CD8-positive, alpha-beta memory T cell (primary cell): ENCODE data around the gene KRT81. TPM values are rescaled to one million over a fixed set of nuclear protein-coding genes. Genes with fewer than 3 reads are reported as not detected.
"Not testable (repeated sequence)": the region's sequence is repeated elsewhere in the genome, so short reads cannot be mapped to it uniquely, and the experiment has no call there.

ENCODE experiments used
- CTCF ChIA-PET: fragments of 350-600 bp; sonication (Branson Sonifier 250); formaldehyde crosslinking; loops from one replicate; lab custom pipeline; 2021; ENCODE audit warnings: antibody characterized with exemption; lab: Charles Lee
- POLR2A ChIA-PET: fragments of 350-600 bp; sonication (Branson Sonifier 250); formaldehyde crosslinking; loops from one replicate; lab custom pipeline; 2021; ENCODE audit warnings: antibody characterized with exemption; lab: Charles Lee
- DNase-seq, 5 donors: peaks; one replicate each; pipeline versions ENCODE4 v3.0.0 to v3.0.0-alpha.2; 2020 to 2022; ENCODE audit warnings: mixed read lengths in 1 of 5
- H3K27ac ChIP-seq: one replicate; pipeline ENCODE4 v1.7.0; 2013; ENCODE audit warnings: low read depth, mild to moderate bottlenecking, low read length, moderate library complexity
- H3K27me3 ChIP-seq: 2 replicates; pipeline ENCODE4 v1.7.0; 2013; ENCODE audit warnings: low read length, mild to moderate bottlenecking; ENCODE audit not compliant: insufficient read depth, poor library complexity, severe bottlenecking
- H3K36me3 ChIP-seq: 2 replicates; pipeline ENCODE4 v1.7.0; 2013; ENCODE audit warnings: mild to moderate bottlenecking, low read length, moderate library complexity; ENCODE audit not compliant: insufficient read depth
- H3K4me1 ChIP-seq: 2 replicates; pipeline ENCODE4 v1.7.0; 2013; ENCODE audit warnings: mild to moderate bottlenecking, low read length, moderate library complexity; ENCODE audit not compliant: insufficient read depth
- H3K4me3 ChIP-seq: 2 replicates; pipeline ENCODE4 v1.7.0; 2013; ENCODE audit warnings: mild to moderate bottlenecking, low read length
- H3K9me3 ChIP-seq: 2 replicates; pipeline ENCODE4 v1.7.0; 2013; ENCODE audit warnings: mild to moderate bottlenecking, low read length
- H3K27ac Mint-ChIP-seq, 8 donors: one replicate each; pipeline ENCODE4 v1.8.0; 2020 to 2021; ENCODE audit warnings: mixed read lengths in 8 of 8, mild to moderate bottlenecking in 6 of 8, inconsistent platforms in 3 of 8, moderate library complexity in 3 of 8
- H3K27me3 Mint-ChIP-seq, 2 donors: one replicate each; pipeline ENCODE4 v1.8.0; 2020 to 2021; ENCODE audit warnings: mixed read lengths in 2 of 2, mild to moderate bottlenecking in 1 of 2, moderate library complexity in 1 of 2
- H3K36me3 Mint-ChIP-seq, 3 donors: one replicate each; pipeline ENCODE4 v1.8.0; 2020 to 2021; ENCODE audit warnings: mixed read lengths in 3 of 3, inconsistent platforms in 1 of 3, mild to moderate bottlenecking in 1 of 3
- H3K4me1 Mint-ChIP-seq, 3 donors: one replicate each; pipeline ENCODE4 v1.8.0; 2020 to 2021; ENCODE audit warnings: mixed read lengths in 3 of 3, inconsistent platforms in 1 of 3, mild to moderate bottlenecking in 1 of 3
- H3K4me3 Mint-ChIP-seq, 7 donors: one replicate each; pipeline ENCODE4 v1.8.0; 2020 to 2021; ENCODE audit warnings: mixed read lengths in 7 of 7, mild to moderate bottlenecking in 6 of 7, moderate library complexity in 4 of 7, inconsistent platforms in 2 of 7
- H3K9me3 Mint-ChIP-seq, 5 donors: one replicate each; pipeline ENCODE4 v1.8.0; 2020 to 2022; ENCODE audit warnings: mixed read lengths in 5 of 5, mild to moderate bottlenecking in 3 of 5, moderate library complexity in 2 of 5, inconsistent platforms in 1 of 5
- polyA plus RNA-seq: library from polyadenylated mRNA; unstranded; fragments of 300-500 nt; fragmentation: Illumina TruSeq; gene quantifications from one replicate; pipeline ENCODE4 v1.2.3, GENCODE V29; 2021
- total RNA-seq, 2 experiments: library from RNA; stranded (reverse); gene quantifications; one replicate each; pipeline ENCODE4 v1.2.3, GENCODE V29; 2021

KRT81 gene
- total and polyA plus RNA-seq, 3 experiments from 2014 or later = not detected

DNA sequence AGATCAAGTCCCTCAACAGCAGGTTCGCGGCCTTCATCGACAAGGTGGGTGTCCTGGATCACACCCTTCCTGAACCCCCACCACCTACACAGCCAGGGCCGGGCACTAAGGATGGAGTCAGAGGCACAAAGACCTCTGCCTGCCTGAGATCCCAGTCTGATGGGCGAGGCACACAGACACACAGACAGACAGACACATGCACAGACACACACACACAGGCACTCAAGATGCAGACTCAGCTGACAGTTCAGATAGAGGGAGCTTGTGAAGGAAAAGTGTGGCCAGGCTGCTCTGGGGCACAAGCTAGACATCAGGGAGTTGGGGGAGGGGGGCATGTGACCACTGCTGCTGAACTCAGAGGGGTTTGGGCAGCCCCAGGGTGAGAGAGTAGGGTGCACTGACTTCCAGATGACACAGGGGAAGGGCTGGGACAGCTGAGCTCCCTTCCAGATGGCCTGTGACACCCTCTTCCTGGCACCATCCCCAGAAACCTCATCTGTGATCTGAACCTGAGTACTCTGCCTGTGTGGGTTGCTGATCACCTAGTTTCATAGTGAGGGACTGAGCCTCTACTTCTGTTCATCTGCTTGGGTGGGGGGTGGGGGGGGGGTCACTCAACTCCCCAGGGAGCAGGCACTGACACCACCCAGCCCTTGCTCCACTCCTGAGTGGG lies 11.0 kb upstream of the KRT81 start:
- H3K9me3 Mint-ChIP-seq, H3K4me1 ChIP-seq, H3K36me3 Mint-ChIP-seq, H3K27ac ChIP-seq, H3K9me3 ChIP-seq, POLR2A ChIA-PET, H3K4me3 ChIP-seq, H3K27ac Mint-ChIP-seq, CTCF ChIA-PET, H3K36me3 ChIP-seq, DNase-seq, H3K4me3 Mint-ChIP-seq, H3K27me3 ChIP-seq: not testable (repeated sequence)
- Mint-ChIP-seq H3K27me3 (peaks cover 12 to 27% of the 10 kb centered on the region in 2 donors), H3K4me1 (peaks cover 13 to 17% (median 13%) of the 10 kb centered on the region in 3 donors)

DNA sequence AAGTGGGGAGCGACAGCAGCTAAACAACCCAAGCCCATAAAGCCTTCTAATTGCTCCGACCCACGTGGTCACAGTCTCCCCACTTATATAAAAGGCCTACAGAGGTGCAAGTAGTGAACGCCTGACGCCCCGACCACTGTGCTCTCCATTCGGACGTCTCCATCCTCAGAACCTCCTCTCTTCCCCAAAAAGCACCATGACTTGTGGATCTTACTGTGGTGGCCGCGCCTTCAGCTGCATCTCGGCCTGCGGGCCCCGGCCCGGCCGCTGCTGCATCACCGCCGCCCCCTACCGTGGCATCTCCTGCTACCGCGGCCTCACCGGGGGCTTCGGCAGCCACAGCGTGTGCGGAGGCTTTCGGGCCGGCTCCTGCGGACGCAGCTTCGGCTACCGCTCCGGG lies 10.4 kb upstream of the KRT81 start:
- H3K9me3 ChIP-seq, H3K9me3 Mint-ChIP-seq, H3K36me3 ChIP-seq, H3K4me3 Mint-ChIP-seq, H3K4me3 ChIP-seq, DNase-seq, POLR2A ChIA-PET, H3K27me3 ChIP-seq, H3K27ac Mint-ChIP-seq, CTCF ChIA-PET, H3K4me1 ChIP-seq, H3K36me3 Mint-ChIP-seq, H3K27ac ChIP-seq: not testable (repeated sequence)
- Mint-ChIP-seq H3K4me1 (peaks cover 13 to 16% (median 13%) of the 10 kb centered on the region in 3 donors), H3K27me3 (peaks cover 11 to 26% of the 10 kb centered on the region in 2 donors)

DNA sequence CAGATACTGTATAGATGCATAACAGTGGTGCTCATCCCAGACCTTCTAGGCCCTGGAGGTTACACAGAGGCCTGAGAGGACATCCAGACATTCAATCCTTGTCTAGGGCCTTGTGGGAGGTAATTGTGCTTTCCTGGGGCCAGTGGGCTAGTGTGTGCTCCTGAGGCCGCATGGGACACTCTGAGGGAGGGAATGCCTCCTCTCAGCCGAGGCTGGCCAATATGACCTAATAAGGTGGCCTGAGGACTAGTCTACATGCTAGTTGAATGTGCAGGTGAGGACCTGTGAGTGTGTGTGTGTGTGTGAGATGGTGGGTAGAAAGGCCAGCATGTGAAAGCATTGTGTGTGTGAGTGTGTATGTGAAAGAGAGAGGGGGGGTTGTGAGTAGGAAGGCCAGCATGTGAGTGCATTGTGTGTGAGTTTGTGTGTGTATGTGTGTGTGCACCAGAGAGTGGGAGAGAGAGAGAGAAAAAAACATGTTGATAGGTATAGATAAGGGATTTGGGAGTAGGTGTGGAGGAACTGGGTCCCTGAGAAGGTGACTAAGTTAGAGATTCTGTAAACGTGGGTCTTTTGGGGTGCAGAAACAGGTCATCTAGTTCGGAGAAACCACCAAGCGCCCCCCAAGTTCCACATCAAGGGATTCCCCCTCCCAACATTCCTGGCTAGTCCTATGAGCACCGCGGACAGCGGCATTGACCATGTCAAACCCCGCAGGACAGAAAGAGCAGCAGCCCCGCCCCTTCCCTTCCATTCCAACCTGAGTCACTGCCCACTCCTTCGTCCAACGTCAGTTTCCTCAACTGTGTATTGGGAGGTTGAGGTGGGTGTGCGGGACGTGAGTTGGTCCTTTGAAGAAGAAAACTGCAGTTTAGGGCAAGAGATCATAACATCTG lies 9.7 kb upstream of the KRT81 start:
- Histone ChIP-seq H3K4me3 (no peak overlapping the region), H3K27me3 (no peaks in the 10 kb centered on the region), H3K36me3 (no peaks in the 10 kb centered on the region), H3K27ac (no peak overlapping the region), H3K4me1 (no peaks in the 10 kb centered on the region), H3K9me3 (no peaks in the 10 kb centered on the region)
- no peak for DNase-seq
- H3K4me1 Mint-ChIP-seq = peaks cover 11 to 13% (median 13%) of the 10 kb centered on the region in 3 donors
- peak overlapping the region in 1 of 7 donors; percentile 11 for H3K4me3 Mint-ChIP-seq
- POLR2A ChIA-PET = no interaction called here
- no peaks in the 10 kb centered on the region for H3K36me3 Mint-ChIP-seq
- H3K9me3 Mint-ChIP-seq = no peaks in the 10 kb centered on the region
- H3K27ac Mint-ChIP-seq = peak overlapping the region in 1 of 8 donors; percentile 37
- peaks cover 7 to 23% of the 10 kb centered on the region in 2 donors for H3K27me3 Mint-ChIP-seq
- CTCF ChIA-PET = no interaction called here

DNA sequence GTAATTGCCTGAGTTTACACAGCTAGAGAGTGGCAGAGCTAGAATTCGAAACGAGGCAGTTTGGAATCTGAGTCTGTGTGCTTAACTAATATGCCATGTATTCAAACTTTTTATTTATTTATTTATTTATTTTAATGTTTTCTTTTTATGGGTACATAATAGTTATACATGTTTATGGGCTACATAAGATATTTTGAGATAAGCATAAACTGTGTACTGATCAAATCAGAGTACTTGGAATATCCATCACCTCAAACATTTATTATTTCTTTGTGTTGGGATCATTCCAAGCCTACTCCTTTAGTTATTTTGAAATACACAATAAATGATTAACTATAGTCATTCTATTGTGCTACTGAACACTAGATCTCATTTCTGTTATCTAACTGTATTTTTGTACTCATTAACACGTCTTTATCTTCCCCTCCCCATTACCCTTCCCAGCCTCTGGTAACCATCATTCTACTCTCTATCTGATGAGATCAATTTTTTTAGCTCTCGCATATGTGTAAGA lies 7.4 kb upstream of the KRT81 start:
- no peak for DNase-seq
- H3K27ac Mint-ChIP-seq = no peak overlapping the region
- ChIA-PET POLR2A (no interaction called here), CTCF (no interaction called here)
- H3K27me3 ChIP-seq = no peaks in the 10 kb centered on the region
- no peaks in the 10 kb centered on the region for H3K9me3 ChIP-seq
- H3K4me1 ChIP-seq = no peaks in the 10 kb centered on the region
- H3K9me3 Mint-ChIP-seq = no peaks in the 10 kb centered on the region
- no peak overlapping the region for H3K27ac ChIP-seq
- H3K4me1 Mint-ChIP-seq = no peaks in the 10 kb centered on the region
- no peak overlapping the region for H3K4me3 ChIP-seq
- H3K36me3 Mint-ChIP-seq = no peaks in the 10 kb centered on the region
- no peak overlapping the region for H3K4me3 Mint-ChIP-seq
- H3K27me3 Mint-ChIP-seq = peaks cover 7 to 22% of the 10 kb centered on the region in 2 donors
- no peaks in the 10 kb centered on the region for H3K36me3 ChIP-seq

- H3K27me3 ChIP-seq = no peaks in the 10 kb centered on the region
- H3K27ac Mint-ChIP-seq = no peak overlapping the region
- no peaks in the 10 kb centered on the region for H3K9me3 Mint-ChIP-seq
- no peaks in the 10 kb centered on the region for H3K4me1 Mint-ChIP-seq
- no peaks in the 10 kb centered on the region for H3K36me3 ChIP-seq
- H3K4me1 ChIP-seq = no peaks in the 10 kb centered on the region
- H3K9me3 ChIP-seq = no peaks in the 10 kb centered on the region
- peaks cover 12 to 36% of the 10 kb centered on the region in 2 donors for H3K27me3 Mint-ChIP-seq
- DNase-seq = no peak
- no peak overlapping the region for H3K4me3 ChIP-seq
- H3K36me3 Mint-ChIP-seq = peaks cover 0 to 1% (median 0%) of the 10 kb centered on the region in 3 donors
- ChIA-PET POLR2A (no interaction called here), CTCF (no interaction called here)
- no peak overlapping the region for H3K4me3 Mint-ChIP-seq
- no peak overlapping the region for H3K27ac ChIP-seq
Observed at GRCh38 chr12:52296572-52297215, 5.4 kb upstream of the KRT81 start.

GRCh38 chr12:52295663-52296062 lies 4.3 kb upstream of the KRT81 start:
- H3K27me3 ChIP-seq = no peaks in the 10 kb centered on the region
- no peaks in the 10 kb centered on the region for H3K9me3 ChIP-seq
- H3K27ac ChIP-seq = no peak overlapping the region
- POLR2A ChIA-PET = no interaction called here
- CTCF ChIA-PET = no interaction called here
- no peaks in the 10 kb centered on the region for H3K36me3 ChIP-seq
- no peaks in the 10 kb centered on the region for H3K9me3 Mint-ChIP-seq
- H3K36me3 Mint-ChIP-seq = peaks cover 0 to 1% (median 0%) of the 10 kb centered on the region in 3 donors
- no peak overlapping the region for H3K27ac Mint-ChIP-seq
- H3K4me1 ChIP-seq = no peaks in the 10 kb centered on the region
- H3K4me1 Mint-ChIP-seq = no peaks in the 10 kb centered on the region
- no peak overlapping the region for H3K4me3 Mint-ChIP-seq
- peaks cover 12 to 40% of the 10 kb centered on the region in 2 donors for H3K27me3 Mint-ChIP-seq
- DNase-seq = no peak
- H3K4me3 ChIP-seq = no peak overlapping the region

DNA sequence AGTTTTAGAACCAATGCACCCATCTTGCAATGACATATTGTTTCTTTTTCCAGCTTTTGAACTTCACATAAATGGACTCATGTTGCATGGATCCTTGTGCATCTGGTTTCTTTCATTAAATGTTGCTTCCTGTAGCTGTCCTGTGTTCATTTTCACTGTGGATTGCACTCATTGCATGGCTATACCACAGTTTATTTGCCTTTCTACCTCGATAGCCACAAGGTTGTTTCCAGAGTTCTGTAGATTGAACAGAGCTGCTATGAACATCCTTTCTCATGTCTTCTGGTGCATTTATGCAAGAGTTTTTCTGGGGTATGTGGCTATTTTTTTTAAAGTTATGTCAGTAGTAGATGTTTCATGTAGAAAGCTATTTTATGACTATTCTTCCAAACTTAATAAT lies 3.5 kb upstream of the KRT81 start:
- ChIA-PET POLR2A (no interaction called here), CTCF (interaction anchor here (1.6 kb wide), 1 partner anchor 16 kb away, joined by 5 read pairs; no protein-coding TSS in a partner anchor)
- Histone ChIP-seq H3K4me1 (no peaks in the 10 kb centered on the region), H3K27ac (no peak overlapping the region), H3K9me3 (no peaks in the 10 kb centered on the region), H3K36me3 (no peaks in the 10 kb centered on the region), H3K4me3 (no peak overlapping the region), H3K27me3 (no peaks in the 10 kb centered on the region)
- Mint-ChIP-seq H3K27ac (no peak overlapping the region), H3K27me3 (peaks cover 12 to 40% of the 10 kb centered on the region in 2 donors), H3K36me3 (peaks cover 0 to 1% (median 0%) of the 10 kb centered on the region in 3 donors), H3K4me3 (no peak overlapping the region), H3K9me3 (no peaks in the 10 kb centered on the region), H3K4me1 (no peaks in the 10 kb centered on the region)
- DNase-seq = no peak
